GOT3 (cell line): ENCODE results near the gene USP17L30.
"Not testable (repeated sequence)": the region's sequence is repeated elsewhere in the genome, so short reads cannot be mapped to it uniquely, and the experiment has no call there.

Experiments used
- DNase-seq: peaks from one replicate; lab custom pipeline; 2025; ENCODE audit warnings: mixed read lengths; lab: John Stamatoyannopoulos, UW

USP17L30 gene, protein sequence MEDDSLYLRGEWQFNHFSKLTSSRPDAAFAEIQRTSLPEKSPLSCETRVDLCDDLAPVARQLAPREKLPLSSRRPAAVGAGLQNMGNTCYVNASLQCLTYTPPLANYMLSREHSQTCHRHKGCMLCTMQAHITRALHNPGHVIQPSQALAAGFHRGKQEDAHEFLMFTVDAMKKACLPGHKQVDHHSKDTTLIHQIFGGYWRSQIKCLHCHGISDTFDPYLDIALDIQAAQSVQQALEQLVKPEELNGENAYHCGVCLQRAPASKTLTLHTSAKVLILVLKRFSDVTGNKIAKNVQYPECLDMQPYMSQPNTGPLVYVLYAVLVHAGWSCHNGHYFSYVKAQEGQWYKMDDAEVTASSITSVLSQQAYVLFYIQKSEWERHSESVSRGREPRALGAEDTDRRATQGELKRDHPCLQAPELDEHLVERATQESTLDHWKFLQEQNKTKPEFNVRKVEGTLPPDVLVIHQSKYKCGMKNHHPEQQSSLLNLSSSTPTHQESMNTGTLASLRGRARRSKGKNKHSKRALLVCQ

DNA sequence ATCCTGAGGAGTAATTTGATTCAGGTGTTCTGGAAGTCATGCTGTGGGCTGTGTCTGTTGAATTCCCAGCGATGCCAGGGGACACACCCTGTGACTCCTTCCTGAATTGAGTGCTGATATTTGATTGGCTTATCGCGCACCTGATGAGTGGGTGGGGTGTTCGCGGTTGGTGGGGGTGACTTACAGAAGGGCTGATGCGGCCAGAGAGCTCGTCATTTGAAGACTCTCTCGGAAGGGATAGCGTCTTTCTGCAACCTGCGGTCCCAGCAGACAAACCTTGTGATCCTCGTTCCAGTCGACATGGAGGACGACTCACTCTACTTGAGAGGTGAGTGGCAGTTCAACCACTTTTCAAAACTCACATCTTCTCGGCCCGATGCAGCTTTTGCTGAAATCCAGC, at the start of gene USP17L30:
Gene USP17L30 (plus strand): TSS at position 301 of the 400 bp plus-strand sequence. CDS start 0 bp downstream, at position 301.
- not testable (repeated sequence) for DNase-seq

DNA sequence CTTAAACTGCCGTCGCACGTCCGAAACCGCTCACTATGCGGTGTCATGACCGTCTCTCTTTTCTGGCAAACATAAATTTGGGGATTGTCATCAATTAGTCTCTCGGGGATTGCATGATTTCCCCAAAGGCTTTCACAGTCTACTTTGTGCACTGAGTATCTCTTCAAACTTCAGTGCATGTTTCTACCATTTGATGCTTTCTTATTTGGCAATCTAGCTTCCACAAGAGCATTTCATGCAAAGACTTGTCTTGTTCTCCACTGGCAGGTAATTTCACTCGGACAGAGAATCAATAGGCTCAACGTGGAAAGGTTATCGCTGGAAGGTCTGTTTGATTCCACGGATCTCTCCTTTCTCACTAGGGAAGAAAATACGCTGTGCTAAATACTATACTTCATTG, 38.7 kb upstream of the USP17L30 start:
- not testable (repeated sequence) for DNase-seq

DNA sequence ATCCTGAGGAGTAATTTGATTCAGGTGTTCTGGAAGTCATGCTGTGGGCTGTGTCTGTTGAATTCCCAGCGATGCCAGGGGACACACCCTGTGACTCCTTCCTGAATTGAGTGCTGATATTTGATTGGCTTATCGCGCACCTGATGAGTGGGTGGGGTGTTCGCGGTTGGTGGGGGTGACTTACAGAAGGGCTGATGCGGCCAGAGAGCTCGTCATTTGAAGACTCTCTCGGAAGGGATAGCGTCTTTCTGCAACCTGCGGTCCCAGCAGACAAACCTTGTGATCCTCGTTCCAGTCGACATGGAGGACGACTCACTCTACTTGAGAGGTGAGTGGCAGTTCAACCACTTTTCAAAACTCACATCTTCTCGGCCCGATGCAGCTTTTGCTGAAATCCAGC, 38.1 kb upstream of the USP17L30 start, which contains the start of gene USP17L24:
Gene USP17L24 (plus strand): TSS at position 301 of the 400 bp plus-strand sequence. CDS start 0 bp downstream, at position 301.
- not testable (repeated sequence) for DNase-seq

DNA sequence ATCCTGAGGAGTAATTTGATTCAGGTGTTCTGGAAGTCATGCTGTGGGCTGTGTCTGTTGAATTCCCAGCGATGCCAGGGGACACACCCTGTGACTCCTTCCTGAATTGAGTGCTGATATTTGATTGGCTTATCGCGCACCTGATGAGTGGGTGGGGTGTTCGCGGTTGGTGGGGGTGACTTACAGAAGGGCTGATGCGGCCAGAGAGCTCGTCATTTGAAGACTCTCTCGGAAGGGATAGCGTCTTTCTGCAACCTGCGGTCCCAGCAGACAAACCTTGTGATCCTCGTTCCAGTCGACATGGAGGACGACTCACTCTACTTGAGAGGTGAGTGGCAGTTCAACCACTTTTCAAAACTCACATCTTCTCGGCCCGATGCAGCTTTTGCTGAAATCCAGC, 33.3 kb upstream of the USP17L30 start, which contains the start of gene USP17L25:
Gene USP17L25 (plus strand): TSS at position 301 of the 400 bp plus-strand sequence. CDS start 0 bp downstream, at position 301.
- DNase-seq: not testable (repeated sequence)

DNA sequence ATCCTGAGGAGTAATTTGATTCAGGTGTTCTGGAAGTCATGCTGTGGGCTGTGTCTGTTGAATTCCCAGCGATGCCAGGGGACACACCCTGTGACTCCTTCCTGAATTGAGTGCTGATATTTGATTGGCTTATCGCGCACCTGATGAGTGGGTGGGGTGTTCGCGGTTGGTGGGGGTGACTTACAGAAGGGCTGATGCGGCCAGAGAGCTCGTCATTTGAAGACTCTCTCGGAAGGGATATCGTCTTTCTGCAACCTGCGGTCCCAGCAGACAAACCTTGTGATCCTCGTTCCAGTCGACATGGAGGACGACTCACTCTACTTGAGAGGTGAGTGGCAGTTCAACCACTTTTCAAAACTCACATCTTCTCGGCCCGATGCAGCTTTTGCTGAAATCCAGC, 28.6 kb upstream of the USP17L30 start, which contains the start of gene USP17L26:
Gene USP17L26 (plus strand): TSS at position 301 of the 400 bp plus-strand sequence. CDS start 0 bp downstream, at position 301.
- DNase-seq: not testable (repeated sequence)

DNA sequence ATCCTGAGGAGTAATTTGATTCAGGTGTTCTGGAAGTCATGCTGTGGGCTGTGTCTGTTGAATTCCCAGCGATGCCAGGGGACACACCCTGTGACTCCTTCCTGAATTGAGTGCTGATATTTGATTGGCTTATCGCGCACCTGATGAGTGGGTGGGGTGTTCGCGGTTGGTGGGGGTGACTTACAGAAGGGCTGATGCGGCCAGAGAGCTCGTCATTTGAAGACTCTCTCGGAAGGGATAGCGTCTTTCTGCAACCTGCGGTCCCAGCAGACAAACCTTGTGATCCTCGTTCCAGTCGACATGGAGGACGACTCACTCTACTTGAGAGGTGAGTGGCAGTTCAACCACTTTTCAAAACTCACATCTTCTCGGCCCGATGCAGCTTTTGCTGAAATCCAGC, 23.8 kb upstream of the USP17L30 start, which contains the start of gene USP17L5:
Gene USP17L5 (plus strand): TSS at position 301 of the 400 bp plus-strand sequence. CDS start 0 bp downstream, at position 301.
- DNase-seq: not testable (repeated sequence)

DNA sequence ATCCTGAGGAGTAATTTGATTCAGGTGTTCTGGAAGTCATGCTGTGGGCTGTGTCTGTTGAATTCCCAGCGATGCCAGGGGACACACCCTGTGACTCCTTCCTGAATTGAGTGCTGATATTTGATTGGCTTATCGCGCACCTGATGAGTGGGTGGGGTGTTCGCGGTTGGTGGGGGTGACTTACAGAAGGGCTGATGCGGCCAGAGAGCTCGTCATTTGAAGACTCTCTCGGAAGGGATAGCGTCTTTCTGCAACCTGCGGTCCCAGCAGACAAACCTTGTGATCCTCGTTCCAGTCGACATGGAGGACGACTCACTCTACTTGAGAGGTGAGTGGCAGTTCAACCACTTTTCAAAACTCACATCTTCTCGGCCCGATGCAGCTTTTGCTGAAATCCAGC, 19.1 kb upstream of the USP17L30 start, which contains the start of gene USP17L27:
Gene USP17L27 (plus strand): TSS at position 301 of the 400 bp plus-strand sequence. CDS start 0 bp downstream, at position 301.
- not testable (repeated sequence) for DNase-seq

DNA sequence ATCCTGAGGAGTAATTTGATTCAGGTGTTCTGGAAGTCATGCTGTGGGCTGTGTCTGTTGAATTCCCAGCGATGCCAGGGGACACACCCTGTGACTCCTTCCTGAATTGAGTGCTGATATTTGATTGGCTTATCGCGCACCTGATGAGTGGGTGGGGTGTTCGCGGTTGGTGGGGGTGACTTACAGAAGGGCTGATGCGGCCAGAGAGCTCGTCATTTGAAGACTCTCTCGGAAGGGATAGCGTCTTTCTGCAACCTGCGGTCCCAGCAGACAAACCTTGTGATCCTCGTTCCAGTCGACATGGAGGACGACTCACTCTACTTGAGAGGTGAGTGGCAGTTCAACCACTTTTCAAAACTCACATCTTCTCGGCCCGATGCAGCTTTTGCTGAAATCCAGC, 14.3 kb upstream of the USP17L30 start, which contains the start of gene USP17L28:
Gene USP17L28 (plus strand): TSS at position 301 of the 400 bp plus-strand sequence. CDS start 0 bp downstream, at position 301.
- DNase-seq: not testable (repeated sequence)

DNA sequence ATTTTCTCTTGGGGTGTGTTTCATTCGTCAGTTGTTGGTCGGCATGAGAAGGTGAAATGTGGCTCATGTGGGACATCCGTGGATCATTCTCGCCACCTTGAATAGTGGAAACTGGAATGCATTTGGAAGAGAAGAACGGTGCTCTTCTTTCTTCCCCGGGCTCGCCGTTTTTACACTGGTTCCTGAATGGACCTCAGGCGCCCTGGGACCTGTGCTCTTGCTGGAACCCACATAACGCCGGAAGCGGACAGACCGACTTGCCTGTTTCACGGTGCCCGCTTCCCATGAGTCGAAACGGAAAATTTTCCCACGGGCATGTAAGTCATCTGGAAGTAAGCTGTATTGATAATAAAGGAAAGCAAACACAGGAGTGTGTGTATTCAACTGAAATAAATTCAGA, 12.1 kb upstream of the USP17L30 start:
- not testable (repeated sequence) for DNase-seq

DNA sequence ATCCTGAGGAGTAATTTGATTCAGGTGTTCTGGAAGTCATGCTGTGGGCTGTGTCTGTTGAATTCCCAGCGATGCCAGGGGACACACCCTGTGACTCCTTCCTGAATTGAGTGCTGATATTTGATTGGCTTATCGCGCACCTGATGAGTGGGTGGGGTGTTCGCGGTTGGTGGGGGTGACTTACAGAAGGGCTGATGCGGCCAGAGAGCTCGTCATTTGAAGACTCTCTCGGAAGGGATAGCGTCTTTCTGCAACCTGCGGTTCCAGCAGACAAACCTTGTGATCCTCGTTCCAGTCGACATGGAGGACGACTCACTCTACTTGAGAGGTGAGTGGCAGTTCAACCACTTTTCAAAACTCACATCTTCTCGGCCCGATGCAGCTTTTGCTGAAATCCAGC, 9.6 kb upstream of the USP17L30 start, which contains the start of gene USP17L29:
Gene USP17L29 (plus strand): TSS at position 301 of the 400 bp plus-strand sequence. CDS start 0 bp downstream, at position 301.
- not testable (repeated sequence) for DNase-seq

DNA sequence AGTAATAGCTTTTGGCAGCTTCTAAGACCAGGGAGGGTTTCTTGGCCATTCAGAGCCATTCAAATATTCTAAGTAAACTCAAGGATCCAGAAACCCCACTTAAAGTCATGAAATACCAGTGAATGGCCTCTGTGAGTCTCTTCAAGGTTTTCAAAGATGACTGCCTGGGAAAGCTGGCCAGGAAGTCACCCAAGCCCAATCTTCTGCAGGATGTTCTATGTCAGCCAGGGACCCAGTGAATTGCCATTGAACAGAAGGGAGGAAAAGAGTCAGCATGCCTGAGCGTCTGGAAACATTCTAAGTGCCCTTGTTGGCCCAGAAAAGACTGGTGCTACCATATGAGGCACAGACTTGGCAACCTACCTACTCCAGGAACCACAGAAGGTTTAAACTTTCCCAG, 17.0 kb downstream of the USP17L30 start:
- DNase-seq: not testable (repeated sequence)

DNA sequence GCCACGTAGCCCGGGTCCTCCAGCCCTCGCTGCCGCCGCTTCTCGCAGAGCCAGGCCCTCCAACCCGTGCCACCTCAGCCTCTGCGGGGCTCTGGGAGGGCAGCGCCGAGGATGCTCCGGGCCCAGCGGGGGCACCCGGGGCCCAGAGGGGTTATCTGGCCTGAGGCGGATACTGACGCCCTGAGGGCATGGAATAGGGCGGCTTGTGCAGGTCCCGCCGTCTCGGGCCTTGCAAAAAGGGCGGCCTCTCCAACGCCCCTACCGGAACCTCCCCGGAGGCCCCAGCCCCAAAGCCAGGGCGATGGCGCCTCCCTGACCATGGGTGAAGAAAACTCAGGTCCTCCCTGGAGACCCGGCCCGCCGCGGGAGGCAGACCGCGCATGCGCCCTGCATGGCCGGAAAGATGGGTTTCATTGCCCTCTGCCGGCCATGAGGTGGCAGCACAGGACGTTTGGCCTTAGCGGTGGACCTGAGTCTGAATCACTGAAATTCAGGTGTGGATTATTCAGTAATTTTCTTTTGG, 18.1 kb downstream of the USP17L30 start:
- not testable (repeated sequence) for DNase-seq

DNA sequence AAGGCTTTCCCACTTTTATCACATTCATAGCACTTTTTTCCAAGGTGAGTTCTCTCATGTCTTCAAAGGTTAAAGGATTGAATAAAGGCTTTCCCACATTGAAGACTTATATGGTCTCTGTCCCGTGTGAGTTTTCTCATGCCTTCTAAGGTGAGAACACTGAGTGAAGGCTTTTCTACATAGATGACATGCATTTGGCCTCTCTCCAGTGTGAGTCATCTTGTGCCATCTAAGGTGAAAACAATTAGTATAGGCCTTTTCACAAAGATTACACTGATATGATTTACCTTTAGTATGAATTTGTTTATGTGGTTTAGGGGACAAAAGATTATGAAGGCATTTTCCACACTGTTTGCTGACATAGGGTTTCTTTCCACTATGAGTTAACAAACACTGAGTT, 21.2 kb downstream of the USP17L30 start:
- DNase-seq: no peak

DNA sequence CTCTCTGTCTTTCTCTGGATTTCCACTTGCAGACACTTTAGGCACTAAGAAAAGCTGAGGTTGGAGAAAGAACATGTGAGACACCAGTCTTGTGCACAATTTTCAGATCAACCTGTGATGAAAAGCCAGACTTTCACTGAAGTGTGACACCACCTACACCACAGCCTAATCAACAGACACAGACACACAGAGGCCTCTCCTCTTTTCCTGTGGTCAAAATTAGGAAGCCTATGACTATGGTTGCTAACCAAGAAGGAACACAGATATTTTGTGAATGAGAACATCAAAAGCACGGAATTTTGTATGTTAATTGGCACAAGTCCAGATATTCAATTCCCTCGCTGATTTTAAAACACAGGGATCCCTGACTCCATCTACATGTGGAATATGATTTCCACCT, 26.1 kb downstream of the USP17L30 start:
- not testable (repeated sequence) for DNase-seq

DNA sequence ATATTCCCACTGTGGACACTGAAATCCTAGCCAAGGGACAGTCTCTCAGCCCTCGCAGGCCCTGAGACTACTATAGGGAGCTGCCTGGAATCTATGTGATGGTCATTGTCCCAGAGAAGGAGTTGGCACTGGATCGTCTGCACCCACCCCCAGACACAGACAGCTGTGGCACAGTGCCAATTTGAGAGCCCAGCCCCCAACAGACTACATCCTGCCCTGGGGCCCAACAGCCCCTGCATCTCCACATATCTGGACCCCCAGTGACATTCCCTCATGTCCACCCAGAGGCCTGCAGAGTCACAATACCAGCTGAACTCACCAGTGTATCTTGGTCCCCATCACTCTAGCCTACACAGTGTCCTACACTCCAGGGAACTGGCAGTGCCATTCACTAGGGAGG, 42.8 kb downstream of the USP17L30 start:
- DNase-seq: not testable (repeated sequence)

DNA sequence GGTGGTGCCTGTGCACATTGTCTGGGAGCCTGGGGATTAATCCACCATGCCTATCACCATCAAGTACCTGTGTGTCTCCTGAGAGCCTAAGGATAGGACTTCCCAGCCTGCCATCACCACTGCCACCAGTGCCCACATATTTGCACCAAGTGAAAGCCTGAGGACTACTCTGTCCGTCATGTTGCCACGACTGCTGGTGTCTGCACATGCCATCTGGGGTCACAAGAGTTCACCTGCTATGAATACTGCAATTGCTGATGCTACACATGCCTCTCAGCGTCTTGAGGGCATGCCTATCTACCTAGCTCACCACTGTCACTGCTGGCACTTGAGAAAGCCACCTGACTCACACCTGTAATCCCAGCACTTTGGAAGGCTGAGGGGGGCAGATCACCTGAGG, 43.6 kb downstream of the USP17L30 start:
- not testable (repeated sequence) for DNase-seq

DNA sequence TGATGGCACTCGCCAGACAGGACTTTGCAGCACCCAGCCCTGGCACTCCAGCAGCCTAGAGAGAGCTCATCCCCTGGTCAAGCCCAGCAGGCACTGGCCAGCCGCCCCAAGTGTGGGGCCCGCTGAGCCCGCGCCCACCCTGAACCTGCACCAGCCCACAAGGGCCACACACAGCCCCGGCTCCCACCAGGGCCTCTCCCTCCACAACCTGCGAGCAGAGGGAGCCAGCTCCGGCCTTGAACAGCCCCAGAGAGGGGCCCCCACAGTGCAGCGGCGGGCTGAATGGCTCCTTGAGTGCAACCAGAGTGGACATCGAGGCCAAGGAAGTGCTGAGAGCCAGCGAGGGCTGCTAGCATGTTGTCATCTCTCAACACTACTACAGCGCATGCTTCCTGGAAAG, 46.9 kb downstream of the USP17L30 start:
- DNase-seq: no peak
